Activated CD8-positive, alpha-beta memory T cell treated with anti-CD3 and anti-CD28 coated beads, Interleukin-2, amount 50 U/mL, for 48 hours (primary cell): ENCODE results near the gene FBXL2.
"Not testable (repeated sequence)": the region's sequence is repeated elsewhere in the genome, so short reads cannot be mapped to it uniquely, and the experiment has no call there.

ENCODE experiments used
- DNase-seq: peaks from one replicate; pipeline ENCODE4 v3.0.0-alpha.2; 2020

Gene FBXL2

DNA sequence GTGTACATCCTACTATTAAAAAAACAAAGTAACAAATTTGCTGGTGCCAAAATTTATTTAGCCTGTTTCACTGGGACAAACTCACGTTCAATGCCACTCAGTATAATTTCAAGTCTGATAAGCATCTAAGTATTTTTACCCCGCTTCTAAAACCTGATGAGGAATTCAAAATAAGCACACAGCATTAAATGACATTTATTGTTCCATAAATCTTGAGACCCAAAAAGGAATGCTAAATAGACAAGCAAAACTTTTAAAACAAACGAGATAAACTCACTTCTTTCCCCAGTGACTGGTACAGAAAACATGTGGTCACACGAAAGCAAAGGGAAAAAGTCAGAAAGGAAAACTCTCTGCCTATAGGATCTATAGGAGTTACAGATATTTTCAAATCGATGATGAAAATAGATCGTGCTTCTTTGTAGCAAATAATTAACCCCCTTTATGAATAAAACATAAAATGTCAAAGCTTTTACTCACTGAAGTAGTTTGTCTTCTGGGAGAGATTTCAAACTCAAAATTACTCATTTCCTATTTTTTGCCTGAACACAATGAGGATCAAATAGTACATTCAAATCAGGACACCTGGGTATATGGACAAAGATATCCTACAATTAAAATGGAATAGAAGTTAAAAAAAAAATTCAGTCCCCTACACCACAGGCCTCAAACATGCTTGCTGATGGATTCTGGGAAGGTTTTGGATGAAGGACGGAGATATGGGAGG is 111.3 kb downstream of the FBXL2 start:
- no peak for DNase-seq

DNA sequence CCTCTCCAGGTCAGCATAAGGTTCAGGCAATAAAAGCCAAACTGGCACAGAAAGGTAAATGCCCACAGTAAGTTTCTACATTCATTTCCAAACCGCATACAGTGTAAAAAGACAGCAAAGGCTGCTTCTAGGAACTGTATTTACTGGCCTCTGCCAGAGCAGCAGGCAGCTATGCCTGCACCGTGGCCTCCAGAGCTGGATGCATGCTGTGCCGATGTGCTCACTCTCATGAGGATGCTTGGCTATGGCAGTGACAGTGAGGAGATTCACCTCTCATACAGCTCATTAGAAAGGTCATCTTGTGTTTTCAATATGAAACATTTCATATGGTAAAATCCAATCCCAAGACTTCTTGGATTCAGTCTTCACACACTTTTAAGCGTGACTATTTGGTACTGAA is 112.7 kb downstream of the FBXL2 start:
- DNase-seq, result no peak

DNA sequence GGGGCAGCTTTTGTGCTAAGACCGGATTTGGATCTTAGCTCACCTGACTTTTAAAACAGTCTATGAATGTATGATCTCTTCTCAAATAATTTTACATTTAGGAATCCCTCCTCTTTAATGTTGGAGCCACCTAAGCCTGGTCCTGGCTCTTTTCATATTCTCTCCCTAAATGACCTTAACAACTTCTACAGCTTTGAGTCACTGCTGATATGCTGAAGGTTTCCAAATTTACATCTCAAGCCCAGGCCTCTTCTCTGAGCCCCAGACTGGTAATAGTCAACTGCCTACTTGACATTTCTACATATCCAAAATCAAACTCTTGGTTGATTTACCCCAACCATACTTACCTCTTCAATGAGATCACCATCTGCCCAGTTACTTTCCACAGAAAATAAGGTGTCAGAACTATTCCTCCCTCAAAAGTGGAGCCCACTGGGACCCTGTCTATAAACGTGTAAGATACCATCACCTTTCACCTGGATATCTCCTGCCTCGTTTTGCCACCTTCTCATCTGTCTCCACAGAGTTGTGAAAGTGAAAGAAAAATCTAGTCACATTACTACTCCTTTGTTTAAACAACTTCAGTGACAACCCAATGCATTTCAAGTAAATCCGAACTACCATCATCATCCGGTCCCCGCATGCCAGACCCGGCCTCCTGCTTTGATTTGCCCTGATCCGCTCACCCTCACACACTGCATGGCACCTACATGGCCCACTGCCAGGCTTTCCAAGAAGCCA is 114.2 kb downstream of the FBXL2 start:
- no peak for DNase-seq

DNA sequence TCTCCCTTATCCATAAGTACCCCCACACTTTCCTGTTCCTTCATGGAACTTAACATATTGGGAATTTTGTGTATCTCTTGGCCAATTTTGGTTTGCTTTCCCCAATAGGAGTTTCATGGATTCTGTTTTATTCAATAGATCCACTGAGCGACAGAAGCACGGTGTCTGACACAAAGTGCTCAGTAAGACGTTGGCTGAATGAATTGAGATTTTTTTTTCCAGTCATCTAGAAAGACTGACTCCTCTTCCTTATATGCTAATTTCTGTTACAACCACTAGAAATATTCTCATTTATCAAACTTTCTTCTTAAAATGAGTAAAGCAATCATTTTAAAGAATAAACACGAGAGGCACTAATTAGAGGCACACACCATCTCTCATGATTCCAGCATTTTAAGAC is 114.9 kb downstream of the FBXL2 start:
- no peak for DNase-seq

DNA sequence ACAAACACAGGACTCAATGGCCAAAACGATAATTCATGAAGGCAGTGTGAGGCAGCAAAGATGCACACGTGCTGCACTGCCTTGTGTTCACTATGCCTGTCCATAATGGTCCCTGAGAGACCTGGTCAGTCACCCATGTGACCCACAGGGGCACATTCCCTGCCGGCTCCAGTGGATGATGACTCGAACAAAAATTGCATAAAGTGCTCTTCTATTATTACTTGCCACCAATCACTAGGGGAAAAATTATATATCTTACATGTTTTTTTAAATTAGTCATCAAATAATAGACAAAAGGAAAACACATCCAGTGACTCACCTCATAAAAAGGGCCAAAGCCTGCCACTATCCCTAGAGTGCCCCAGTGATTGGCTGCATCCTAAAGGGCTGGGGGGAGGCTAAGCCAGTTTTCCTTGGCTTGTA is 115.5 kb downstream of the FBXL2 start:
- no peak for DNase-seq

DNA sequence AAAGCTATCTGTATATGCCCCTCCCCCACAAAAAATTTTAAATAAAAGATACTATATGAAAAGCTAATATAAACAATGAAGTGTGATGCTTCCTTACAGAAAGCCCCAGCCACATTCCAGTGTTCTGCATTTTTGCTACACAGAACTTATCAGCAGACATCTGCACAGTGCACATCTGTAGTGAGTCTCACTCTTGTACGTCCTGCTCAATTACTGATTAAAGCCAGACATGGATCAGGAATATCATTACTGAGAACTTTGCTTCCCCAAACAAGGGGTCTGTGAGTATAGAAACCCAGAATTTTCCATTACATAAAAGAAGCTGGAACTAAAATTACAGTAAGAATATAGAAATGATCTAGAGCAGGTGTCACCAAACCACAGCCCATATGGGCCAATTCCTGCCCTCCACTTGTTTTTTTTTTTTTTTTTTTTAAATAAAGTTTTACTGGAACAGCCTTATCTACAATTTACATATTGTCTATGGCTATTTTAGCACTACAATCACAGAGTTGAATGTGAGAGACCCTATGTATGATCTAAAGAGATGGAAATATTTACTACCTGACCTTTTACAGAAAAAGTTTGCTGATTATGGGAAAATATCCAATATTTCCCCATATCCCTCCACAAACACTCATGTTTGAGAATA is 117.3 kb downstream of the FBXL2 start:
- no peak for DNase-seq

DNA sequence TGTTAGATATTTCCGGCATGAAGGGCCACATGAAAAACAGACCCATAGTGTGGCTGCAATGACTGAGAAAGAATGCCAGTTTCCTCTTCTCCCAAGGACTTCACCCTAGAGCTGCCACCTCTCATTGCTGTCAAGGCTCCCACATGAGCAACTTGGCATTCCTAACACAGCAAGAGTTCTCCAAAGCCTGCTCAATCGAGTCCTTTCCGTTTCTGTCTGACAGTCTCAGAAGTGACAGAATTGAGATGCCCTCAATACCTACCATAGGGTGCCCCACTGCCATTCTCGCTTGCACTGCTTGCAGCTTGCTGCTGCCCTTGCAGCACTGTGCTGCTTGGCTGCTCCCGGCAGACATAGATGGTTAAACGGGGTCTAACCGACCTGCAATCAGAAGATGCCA is 118.7 kb downstream of the FBXL2 start:
- DNase-seq, result no peak

DNA sequence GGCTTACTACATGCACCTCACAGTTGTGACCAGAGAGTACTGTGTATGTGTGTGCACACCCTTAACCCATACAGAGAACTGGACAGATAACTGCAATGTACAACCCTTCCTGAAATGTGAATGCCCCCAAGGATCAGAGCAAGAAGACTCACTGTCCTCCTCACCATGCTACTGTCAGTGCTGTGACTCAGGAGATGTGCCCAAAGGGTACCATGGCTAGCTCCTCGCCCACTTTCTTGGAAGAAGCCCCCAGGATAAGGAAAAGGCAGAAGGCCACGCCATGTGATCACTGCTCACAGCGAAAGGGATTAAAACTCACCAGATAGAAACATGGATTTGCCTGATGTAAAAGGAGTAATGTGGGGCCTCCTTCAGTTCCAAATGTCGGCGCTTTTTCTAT is 121.2 kb downstream of the FBXL2 start:
- DNase-seq, result no peak

DNA sequence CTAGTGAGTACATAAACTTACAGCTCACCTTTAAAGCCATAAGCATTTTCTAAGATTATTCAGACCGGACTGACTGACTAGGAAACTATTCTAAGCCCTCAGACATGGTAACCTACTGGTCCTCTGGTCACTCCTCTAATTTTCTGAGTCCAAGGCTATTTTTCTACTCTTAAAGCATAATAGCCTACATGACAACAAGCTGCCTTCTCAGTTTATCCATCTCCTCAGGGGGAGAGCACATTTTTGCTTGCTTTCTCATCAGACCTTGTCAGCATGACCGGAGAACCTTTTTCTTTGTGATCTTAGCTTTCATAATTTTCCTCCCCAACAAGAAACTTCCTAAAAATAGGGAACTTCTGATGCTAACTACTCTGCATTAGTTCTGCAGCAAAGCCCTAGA is 124.5 kb downstream of the FBXL2 start:
- DNase-seq, result no peak

DNA sequence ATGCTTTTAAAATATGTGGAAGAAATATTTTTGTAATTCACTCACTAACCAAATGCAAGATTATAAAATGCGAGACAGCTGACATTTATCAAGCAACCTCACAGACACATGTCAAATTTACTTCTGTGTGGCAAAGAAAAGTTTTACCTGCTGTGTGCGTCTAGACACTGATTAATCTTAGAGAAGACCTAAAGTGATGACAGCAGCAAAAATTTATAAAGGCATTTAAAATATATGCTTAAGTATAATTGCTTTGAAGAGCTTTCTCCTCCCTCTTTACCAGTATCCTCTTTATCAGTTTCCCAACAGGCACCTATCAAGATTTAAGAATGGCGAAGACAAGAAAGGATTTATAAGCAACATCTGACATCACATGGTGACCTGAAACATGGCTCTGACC is 125.7 kb downstream of the FBXL2 start:
- no peak for DNase-seq

DNA sequence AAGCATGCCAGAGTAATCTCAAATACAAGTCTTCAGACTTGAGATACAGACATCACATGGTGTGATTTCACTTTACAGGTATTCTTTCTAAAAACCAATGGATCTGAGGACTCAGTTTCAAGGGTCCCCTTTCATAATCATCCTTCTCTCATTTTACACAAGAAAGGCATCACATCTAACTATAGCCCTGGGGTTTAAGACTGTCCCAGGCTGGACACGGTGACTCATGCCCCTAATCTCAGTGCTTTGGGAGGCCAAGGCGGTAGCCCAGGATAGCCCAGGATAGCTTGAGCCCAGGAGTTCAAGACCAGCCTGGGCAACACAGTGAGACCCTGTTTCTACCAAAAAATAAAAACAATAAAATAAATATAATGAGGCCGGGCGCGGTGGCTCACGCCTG is 126.5 kb downstream of the FBXL2 start:
- no peak for DNase-seq

DNA sequence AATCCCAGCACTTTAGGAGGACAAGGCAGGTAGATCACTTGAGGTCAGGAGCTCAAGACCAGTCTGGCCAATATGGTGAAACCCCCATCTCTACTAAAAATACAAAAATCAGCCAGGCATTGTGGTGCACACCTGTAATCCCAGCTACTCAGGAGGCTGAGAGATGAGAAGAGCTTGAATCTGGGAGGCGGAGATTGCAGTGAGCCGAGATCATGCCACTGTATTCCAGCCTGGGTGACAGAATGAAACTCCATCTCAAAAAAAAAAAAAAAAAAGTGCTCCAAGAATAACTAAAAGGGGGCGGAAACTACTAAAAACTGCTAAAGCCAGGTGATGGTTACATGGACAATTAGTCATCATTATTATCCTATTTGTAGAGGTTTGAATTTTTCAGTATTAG is 133.6 kb downstream of the FBXL2 start:
- DNase-seq, result not testable (repeated sequence)

DNA sequence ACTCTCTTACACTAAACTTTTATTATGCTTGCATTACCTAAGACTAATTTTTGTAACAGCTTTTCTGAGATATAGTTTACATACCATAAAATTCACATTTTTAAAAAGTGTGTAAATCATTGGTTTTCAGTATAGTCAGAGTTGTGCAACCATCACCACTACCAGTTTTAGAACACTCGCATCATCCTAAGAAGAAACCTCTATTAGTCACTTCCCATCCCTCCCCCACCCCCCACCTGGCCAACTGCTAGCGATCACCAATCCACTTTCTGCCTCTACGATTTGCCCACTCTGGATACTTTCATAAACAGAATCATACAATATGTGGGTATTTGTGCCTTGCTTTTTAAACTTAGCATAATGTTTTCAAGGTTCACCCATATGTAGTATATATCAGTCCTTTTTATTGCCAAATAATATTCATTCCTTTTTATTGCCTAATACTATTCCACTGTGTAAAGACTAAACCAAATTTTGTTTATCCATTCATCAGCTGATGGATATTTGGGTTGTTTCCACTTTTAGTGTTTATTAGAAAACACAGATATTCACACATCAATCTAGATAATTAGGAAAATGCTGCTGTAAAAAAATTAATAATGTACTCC is 139.9 kb downstream of the FBXL2 start:
- no peak for DNase-seq

DNA sequence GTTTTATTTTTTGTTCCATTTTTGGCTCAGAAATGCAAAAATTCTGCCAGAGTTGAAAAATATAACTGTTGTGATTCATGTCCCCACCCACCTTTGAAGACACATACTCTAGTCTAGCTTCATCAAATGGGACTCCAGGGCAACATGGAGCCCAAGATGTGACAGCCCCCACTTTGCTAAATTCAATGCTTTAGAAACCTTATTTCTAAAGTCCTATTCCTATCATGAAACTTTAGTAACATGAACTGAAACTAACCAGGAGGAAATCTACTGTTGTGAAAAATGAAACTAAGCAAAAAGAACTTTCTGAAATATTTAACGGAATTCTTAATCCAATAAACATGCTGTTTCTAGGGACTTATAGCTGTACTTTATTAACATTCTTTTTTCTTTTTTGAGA is 142.7 kb downstream of the FBXL2 start:
- no peak for DNase-seq

DNA sequence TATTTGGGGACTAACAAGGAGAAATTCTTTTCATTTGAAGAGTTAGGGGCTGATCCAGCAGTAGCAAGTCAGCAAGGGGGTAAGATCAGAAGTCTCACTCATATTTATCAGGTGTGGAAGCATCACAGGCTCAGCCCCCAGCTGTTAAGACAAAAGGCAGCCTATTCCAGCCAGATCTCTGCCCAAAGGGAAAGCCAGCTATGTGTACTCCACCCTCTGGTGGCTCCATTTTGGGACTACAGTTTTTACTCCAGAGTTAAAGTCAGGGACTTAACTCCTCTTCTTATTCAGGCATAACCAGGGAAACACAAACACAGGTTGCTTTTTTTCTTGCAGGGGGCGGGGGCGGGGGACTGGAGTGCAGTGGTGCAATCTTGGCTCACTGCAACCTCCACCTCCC is 143.7 kb downstream of the FBXL2 start:
- no peak for DNase-seq

DNA sequence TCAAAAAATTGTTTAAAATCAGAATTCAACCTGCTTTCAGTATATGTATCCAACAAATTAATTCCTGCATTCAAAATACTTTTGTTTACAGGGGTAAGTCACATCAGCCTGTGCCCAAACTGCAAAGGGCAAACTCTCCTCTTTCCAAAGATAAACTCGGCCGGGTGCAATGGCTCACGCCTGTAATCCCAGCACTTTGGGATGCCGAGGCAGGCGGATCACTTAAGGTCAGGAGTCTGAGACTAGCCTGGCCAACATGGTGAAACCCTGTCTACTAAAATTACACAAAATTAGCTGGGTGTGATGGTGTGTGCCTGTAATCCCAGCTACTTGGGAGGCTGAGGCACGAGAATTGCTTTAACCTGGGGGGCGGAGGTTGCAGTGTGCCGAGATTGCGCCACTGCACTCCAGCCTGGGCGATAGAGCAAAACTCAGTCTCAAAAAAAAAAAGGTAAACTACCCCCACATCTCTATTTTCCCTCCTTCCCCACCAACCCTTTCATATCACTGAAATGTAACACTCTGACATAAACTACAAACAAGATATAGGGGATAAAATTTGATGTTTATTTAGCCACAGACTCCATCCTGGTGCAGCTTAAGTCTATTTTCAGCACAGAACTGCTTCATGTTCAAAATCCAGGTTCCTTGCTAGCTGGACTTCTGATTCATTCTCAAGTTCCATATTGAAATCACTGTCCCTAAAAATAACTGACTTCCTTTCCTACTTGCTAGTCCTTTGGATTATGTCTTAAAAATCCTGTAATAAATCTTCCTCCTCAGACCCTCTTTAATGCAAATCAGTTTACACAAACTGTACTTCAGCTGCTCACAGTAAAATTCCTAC is 147.6 kb downstream of the FBXL2 start:
- DNase-seq, result no peak

DNA sequence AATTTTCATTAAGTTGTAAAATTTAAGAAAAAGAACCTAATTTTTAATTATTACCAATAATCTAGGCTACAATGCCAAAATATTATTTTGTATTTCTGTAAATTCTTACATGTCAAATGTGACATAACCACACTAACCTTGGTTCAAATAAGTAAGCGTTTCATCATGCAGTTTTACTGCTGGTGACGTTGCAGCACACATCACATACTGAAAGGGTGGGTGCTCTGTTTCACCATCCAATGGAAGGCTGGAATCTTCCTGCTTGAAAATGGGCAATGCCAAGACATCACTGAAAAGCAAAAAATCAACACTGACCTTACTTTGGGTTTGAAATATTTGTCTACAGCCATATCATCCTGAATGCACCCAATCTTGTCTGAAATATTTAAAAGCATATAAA is 148.2 kb downstream of the FBXL2 start:
- no peak for DNase-seq

DNA sequence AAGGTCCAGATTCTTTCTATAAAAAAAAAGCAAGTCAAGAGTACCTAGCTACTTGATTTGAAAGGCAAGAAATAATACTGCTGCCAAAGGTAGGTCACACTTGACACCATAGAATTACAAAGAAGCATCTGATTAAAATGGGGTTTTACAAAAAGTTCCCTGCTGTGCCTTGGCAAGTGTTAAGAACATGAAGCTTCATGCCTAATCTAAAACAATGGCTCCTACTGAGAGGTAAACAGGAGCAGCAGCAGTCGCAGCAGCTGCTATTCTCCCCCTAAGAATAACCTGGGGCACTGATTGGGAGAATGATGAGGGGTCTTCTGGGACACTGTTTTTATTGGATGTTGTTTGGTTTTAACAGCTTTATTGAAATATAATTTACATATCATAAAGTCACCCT is 148.8 kb downstream of the FBXL2 start:
- DNase-seq, result no peak

DNA sequence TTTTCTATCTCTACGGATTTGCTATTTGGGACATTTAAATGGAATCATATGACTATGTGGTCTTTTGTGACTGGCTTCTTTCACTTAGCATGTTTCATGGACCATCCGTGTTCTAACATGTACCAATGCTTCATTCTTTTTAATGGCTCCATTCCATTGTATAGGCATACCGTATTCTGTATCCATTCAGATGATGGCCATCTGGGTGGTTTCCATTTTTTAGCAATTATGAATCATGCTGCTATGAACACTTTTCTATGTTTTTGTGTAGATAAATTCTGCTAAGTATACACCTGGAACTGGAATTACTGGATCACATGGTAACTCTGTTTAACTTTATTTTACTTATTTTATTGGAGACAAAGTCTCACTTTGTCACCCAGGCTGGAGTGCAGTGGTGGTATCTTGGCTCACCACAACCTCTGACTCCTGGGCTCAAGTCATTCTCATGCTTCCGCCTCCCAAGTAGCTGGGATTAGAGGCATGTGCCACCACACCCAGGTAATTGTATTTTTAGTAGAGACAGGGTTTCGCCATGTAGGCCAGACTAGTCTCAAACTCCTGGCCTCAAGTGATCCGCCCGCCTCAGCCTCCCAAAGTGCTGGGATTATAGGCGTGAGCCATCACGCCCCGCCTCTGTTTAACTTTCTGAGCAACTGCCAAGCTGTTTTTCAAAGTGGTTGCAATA is 149.5 kb downstream of the FBXL2 start:
- no peak for DNase-seq

DNA sequence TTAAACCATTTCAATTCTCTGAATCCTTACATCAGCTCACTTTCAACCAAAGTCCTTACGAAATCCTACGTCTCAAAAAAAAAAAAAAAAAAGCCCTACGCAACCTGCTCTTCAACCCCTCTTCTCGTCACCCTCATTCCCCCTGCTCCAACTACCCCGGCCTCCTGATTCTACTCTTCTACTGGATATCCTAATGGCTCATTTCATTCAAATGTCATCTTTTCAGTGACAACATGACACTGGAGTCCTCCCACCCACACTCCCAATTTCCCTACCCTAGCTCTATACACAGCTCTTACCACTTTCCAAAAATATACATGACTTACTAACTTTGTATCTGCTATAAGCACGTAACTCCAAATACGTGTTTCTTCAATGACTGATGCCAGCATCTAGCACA is 151.5 kb downstream of the FBXL2 start:
- DNase-seq, result no peak

DNA sequence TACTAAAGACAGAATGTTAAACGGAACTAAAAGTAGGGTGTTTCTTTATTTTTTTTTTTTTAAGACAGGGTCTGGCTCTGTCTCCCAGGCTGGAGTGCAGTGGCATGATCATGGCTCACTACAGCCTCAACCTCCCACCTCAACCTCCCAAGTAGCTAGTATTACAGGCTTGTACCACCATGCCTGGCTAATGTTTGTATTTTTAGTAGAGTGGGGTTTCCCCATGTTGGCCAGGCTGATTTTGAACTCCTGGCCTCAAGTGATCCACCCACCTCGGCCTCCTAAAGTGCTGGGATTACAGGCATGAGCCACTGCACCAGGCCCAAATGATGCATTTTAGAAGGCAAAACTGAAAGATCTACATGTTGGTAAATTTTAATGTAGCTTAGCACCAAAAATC is 152.1 kb downstream of the FBXL2 start:
- DNase-seq, result not testable (repeated sequence)

DNA sequence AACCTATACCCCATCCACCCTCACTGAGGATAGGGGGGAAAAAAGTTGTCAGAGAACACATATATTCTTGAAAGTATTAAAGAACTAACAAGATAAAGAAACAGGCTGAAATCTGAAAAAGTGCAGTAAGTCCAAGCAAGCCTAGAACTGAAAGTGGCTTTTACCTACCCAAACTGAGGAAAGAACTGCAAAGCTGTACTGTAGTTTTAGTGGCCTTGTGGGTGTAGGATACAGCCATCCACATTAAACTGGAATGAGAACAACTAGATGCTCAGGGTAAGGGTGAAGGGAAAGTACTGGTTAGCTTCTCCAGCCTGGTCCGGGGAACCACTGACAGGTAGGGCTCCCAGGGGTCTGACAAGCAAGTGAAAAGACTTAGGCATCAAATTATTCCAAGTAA is 152.8 kb downstream of the FBXL2 start:
- no peak for DNase-seq
